ENCODE results near the gene SPTLC2.

The SPTLC2 gene

GRCh38 chr14:77607741-77608302 lies 8.6 kb downstream of the SPTLC2 start:
- no peaks in the 10 kb centered on the region for H3K4me1 ChIP-seq (ENCODE audit: low read depth, poor library complexity, severe bottlenecking)
- H3K27me3 ChIP-seq (ENCODE audit: insufficient read depth, low read depth): no peaks in the 10 kb centered on the region
- H3K4me2 ChIP-seq: no peak overlapping the region
- H4K20me1 ChIP-seq (ENCODE audit: insufficient read depth): no peaks in the 10 kb centered on the region
- H3K79me2 ChIP-seq (ENCODE audit: insufficient read depth, low read depth): no peaks in the 10 kb centered on the region
- no peak overlapping the region for H3K9ac ChIP-seq
- H3K36me3 ChIP-seq (ENCODE audit: insufficient read depth): no peaks in the 10 kb centered on the region
- no peak overlapping the region for H3K4me3 ChIP-seq (IDR thresholded peaks at IDR 0.05; ENCODE audit: insufficient read depth, low read depth, low read length)
- H2AFZ ChIP-seq (ENCODE audit: low read depth): no peak overlapping the region
- H3K27ac ChIP-seq: no peak overlapping the region
- TF ChIP-seq CTCF (conservative IDR thresholded peaks at IDR 0.05; ENCODE audit: low read depth, low read length): no peak

- Histone ChIP-seq H3K36me3 (ENCODE audit: insufficient read depth) (no peaks in the 10 kb centered on the region), H3K79me2 (ENCODE audit: insufficient read depth, low read depth) (no peaks in the 10 kb centered on the region), H3K27me3 (ENCODE audit: insufficient read depth, low read depth) (no peaks in the 10 kb centered on the region), H3K9ac (no peak overlapping the region), H4K20me1 (ENCODE audit: insufficient read depth) (no peaks in the 10 kb centered on the region), H2AFZ (ENCODE audit: low read depth) (no peak overlapping the region), H3K4me1 (ENCODE audit: low read depth, poor library complexity, severe bottlenecking) (no peaks in the 10 kb centered on the region), H3K27ac (no peak overlapping the region), H3K4me2 (no peak overlapping the region), H3K4me3 (IDR thresholded peaks at IDR 0.05; ENCODE audit: insufficient read depth, low read depth, low read length) (no peak overlapping the region)
- no peak for TF ChIP-seq CTCF (conservative IDR thresholded peaks at IDR 0.05; ENCODE audit: low read depth, low read length)
Measured at GRCh38 chr14:77605392-77605972, 11.0 kb downstream of the SPTLC2 start.

- Histone ChIP-seq H3K27me3 (ENCODE audit: insufficient read depth, low read depth) (no peaks in the 10 kb centered on the region), H3K27ac (no peak overlapping the region), H4K20me1 (ENCODE audit: insufficient read depth) (no peaks in the 10 kb centered on the region), H3K4me2 (no peak overlapping the region), H2AFZ (ENCODE audit: low read depth) (no peak overlapping the region), H3K4me3 (IDR thresholded peaks at IDR 0.05; ENCODE audit: insufficient read depth, low read depth, low read length) (no peak overlapping the region), H3K36me3 (ENCODE audit: insufficient read depth) (no peaks in the 10 kb centered on the region), H3K4me1 (ENCODE audit: low read depth, poor library complexity, severe bottlenecking) (peaks cover 7% of the 10 kb centered on the region), H3K79me2 (ENCODE audit: insufficient read depth, low read depth) (no peaks in the 10 kb centered on the region), H3K9ac (no peak overlapping the region)
- no peak for TF ChIP-seq CTCF (conservative IDR thresholded peaks at IDR 0.05; ENCODE audit: low read depth, low read length)
Measured at GRCh38 chr14:77603654-77604255, 12.7 kb downstream of the SPTLC2 start.

GRCh38 chr14:77603031-77603430 lies 13.4 kb downstream of the SPTLC2 start:
- Histone ChIP-seq H3K4me2 (no peak overlapping the region), H4K20me1 (ENCODE audit: insufficient read depth) (no peaks in the 10 kb centered on the region), H3K36me3 (ENCODE audit: insufficient read depth) (no peaks in the 10 kb centered on the region)

More at GRCh38 chr14:77603031-77603430, 13.4 kb downstream of the SPTLC2 start:
- Histone ChIP-seq H3K79me2 (ENCODE audit: insufficient read depth, low read depth) (no peaks in the 10 kb centered on the region), H2AFZ (ENCODE audit: low read depth) (no peak overlapping the region), H3K4me3 (IDR thresholded peaks at IDR 0.05; ENCODE audit: insufficient read depth, low read depth, low read length) (no peak overlapping the region), H3K4me1 (ENCODE audit: low read depth, poor library complexity, severe bottlenecking) (peaks cover 13% of the 10 kb centered on the region), H3K27me3 (ENCODE audit: insufficient read depth, low read depth) (no peaks in the 10 kb centered on the region), H3K27ac (no peak overlapping the region), H3K9ac (no peak overlapping the region)
- TF ChIP-seq CTCF (conservative IDR thresholded peaks at IDR 0.05; ENCODE audit: low read depth, low read length): no peak
